ENCODE results near the gene PGS1.
A peak's percentile ranks its signal among the peaks of the same experiment; 100 is the strongest.
"Not testable (repeated sequence)": the region's sequence is repeated elsewhere in the genome, so short reads cannot be mapped to it uniquely, and the experiment has no call there.

Gene PGS1

GRCh38 chr17:78378225-78379130 lies at the start of gene PGS1:
PGS1 (plus strand) TSS chr17:78378649; CDS start chr17:78378666, 17 bp downstream.
- peak; percentile 91 for DNase-seq

GRCh38 chr17:78329263-78330059 lies 49.0 kb upstream of the PGS1 start:
- DNase-seq = peak; percentile 56

GRCh38 chr17:78330570-78331224 lies 47.8 kb upstream of the PGS1 start:
- peak; percentile 66 for DNase-seq

GRCh38 chr17:78331355-78331754 lies 47.1 kb upstream of the PGS1 start:
- not testable (repeated sequence) for DNase-seq

- no peak for DNase-seq
Observed at GRCh38 chr17:78332991-78333390, 45.5 kb upstream of the PGS1 start.

- DNase-seq = no peak
Observed at GRCh38 chr17:78335209-78335608, 43.2 kb upstream of the PGS1 start.

GRCh38 chr17:78337244-78338109 lies 41.0 kb upstream of the PGS1 start:
- DNase-seq = no peak

GRCh38 chr17:78338486-78339259 lies 39.8 kb upstream of the PGS1 start:
- DNase-seq = no peak

GRCh38 chr17:78340183-78340955 lies 38.1 kb upstream of the PGS1 start:
- no peak for DNase-seq

GRCh38 chr17:78341559-78342448 lies 36.6 kb upstream of the PGS1 start:
- peak; percentile 93 for DNase-seq

GRCh38 chr17:78342449-78343186 lies 35.8 kb upstream of the PGS1 start:
- DNase-seq = peak; percentile 77

GRCh38 chr17:78343187-78343542 lies 35.3 kb upstream of the PGS1 start:
- peak; percentile 81 for DNase-seq

GRCh38 chr17:78343543-78344201 lies 34.8 kb upstream of the PGS1 start:
- DNase-seq = no peak

GRCh38 chr17:78344666-78345065 lies 33.8 kb upstream of the PGS1 start:
- DNase-seq = no peak

- DNase-seq = no peak
Observed at GRCh38 chr17:78345172-78345571, 33.3 kb upstream of the PGS1 start.

- no peak for DNase-seq
Observed at GRCh38 chr17:78345791-78346494, 32.5 kb upstream of the PGS1 start.

GRCh38 chr17:78346605-78347250 lies 31.7 kb upstream of the PGS1 start:
- no peak for DNase-seq
